ENCODE measurements around the gene LGR4.

Gene LGR4

DNA sequence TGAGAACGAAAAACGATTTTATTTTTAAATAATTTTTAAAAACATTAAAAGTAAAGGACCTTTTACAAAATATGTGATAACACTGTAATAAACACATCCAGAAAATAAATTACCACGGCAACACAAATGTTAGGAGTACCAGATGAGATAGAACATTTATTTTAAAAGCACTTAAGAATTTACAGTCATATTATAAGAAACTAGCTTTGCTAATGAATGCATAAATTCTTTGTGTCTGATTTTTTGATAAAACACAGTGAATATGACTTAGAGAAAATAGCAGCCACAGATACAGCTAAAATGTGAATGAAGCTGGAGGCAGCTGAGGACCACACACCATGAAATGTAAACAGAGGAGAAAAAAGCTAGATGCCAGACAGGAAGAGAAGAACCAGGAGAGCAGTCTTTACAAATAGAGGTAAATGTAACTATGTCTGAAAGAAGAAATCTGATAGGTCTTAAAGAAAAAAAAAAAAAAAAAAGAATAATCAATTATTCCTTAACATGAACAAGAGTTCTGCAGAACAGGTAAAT, 124.2 kb downstream of the LGR4 start:
- ChIA-PET CTCF (no interaction called here), POLR2A (no interaction called here)
- TF ChIP-seq ZBTB17 (tag by site-specific recombination; IDR thresholded peaks at IDR 0.05): peak; percentile 38
- TF ChIP-seq, protein P1, sequence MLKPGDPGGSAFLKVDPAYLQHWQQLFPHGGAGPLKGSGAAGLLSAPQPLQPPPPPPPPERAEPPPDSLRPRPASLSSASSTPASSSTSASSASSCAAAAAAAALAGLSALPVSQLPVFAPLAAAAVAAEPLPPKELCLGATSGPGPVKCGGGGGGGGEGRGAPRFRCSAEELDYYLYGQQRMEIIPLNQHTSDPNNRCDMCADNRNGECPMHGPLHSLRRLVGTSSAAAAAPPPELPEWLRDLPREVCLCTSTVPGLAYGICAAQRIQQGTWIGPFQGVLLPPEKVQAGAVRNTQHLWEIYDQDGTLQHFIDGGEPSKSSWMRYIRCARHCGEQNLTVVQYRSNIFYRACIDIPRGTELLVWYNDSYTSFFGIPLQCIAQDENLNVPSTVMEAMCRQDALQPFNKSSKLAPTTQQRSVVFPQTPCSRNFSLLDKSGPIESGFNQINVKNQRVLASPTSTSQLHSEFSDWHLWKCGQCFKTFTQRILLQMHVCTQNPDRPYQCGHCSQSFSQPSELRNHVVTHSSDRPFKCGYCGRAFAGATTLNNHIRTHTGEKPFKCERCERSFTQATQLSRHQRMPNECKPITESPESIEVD (tag by site-specific recombination; IDR thresholded peaks at IDR 0.05): 0 out of 2 replicates have a peak, but pooled peaks have one; percentile 2
- TF ChIP-seq ZNF521 (tag by site-specific recombination; IDR thresholded peaks at IDR 0.05): no peak
- TF ChIP-seq, protein P2, sequence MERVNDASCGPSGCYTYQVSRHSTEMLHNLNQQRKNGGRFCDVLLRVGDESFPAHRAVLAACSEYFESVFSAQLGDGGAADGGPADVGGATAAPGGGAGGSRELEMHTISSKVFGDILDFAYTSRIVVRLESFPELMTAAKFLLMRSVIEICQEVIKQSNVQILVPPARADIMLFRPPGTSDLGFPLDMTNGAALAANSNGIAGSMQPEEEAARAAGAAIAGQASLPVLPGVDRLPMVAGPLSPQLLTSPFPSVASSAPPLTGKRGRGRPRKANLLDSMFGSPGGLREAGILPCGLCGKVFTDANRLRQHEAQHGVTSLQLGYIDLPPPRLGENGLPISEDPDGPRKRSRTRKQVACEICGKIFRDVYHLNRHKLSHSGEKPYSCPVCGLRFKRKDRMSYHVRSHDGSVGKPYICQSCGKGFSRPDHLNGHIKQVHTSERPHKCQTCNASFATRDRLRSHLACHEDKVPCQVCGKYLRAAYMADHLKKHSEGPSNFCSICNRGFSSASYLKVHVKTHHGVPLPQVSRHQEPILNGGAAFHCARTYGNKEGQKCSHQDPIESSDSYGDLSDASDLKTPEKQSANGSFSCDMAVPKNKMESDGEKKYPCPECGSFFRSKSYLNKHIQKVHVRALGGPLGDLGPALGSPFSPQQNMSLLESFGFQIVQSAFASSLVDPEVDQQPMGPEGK (tag by site-specific recombination; IDR thresholded peaks at IDR 0.05): no peak
- TF ChIP-seq, protein P3, sequence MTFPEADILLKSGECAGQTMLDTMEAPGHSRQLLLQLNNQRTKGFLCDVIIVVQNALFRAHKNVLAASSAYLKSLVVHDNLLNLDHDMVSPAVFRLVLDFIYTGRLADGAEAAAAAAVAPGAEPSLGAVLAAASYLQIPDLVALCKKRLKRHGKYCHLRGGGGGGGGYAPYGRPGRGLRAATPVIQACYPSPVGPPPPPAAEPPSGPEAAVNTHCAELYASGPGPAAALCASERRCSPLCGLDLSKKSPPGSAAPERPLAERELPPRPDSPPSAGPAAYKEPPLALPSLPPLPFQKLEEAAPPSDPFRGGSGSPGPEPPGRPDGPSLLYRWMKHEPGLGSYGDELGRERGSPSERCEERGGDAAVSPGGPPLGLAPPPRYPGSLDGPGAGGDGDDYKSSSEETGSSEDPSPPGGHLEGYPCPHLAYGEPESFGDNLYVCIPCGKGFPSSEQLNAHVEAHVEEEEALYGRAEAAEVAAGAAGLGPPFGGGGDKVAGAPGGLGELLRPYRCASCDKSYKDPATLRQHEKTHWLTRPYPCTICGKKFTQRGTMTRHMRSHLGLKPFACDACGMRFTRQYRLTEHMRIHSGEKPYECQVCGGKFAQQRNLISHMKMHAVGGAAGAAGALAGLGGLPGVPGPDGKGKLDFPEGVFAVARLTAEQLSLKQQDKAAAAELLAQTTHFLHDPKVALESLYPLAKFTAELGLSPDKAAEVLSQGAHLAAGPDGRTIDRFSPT (tag by site-specific recombination; IDR thresholded peaks at IDR 0.05): no peak
- Histone ChIP-seq H3K27ac (ENCODE audit: extremely low read depth, low read depth, low read length) (no peak overlapping the region), H3K9me3 (ENCODE audit: control insufficient read depth, insufficient read depth, low read depth, low read length) (no peaks in the 10 kb centered on the region), H3K36me3 (ENCODE audit: control insufficient read depth in 2 of 2, insufficient read depth in 1 of 2, low read length in 2 of 2) (peaks cover 0 to 4% of the 10 kb centered on the region in 2 experiments; a peak in 1 of 3 replicates), H3K4me3 (ENCODE audit: low read depth, low read length) (no peak overlapping the region), H3K4me1 (ENCODE audit: control insufficient read depth, insufficient read depth, low read length) (peaks cover 9% of the 10 kb centered on the region)

DNA sequence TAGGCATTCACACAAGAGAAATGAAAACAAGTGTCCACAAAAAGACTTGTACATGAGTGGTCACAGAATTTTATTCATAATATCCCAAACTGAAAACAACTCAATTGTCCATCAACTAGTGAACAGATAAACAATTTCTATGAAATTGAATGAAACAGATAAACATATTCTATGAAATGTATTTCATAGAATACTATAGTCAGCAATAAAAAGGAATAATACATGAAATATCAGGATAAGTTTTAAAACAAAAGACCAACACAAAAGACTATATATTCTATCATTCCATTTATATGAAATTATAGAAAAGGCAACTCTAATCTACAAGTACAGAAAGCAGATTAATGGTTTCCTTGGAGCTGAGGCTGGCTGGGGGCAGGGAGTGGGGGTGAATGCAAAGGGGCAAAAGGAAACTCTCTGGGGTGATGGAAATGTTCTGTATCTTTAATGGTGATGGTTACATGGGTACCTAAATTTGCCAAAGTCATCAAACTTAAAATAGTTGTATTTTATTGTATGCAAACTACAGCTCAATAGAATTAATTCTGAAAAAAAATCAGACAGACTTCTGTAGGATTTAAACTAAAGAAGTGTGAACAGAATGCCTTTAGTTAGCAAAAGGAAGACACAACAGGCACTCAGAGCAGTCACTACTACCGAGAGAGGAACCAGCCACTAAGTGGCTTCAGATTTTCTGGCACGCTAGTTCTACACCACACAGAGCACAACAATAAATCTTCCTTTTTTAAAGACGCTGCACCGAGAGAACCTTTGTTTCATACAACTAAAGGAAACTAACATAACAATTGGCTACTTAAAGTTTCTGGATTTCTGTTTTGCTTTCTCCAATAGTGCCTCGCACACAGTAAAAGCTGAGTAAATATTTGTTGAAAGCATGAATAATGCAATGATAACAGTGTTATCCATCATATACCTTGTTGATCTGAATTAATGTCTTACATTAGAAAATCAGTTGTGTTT, 124.9 kb downstream of the LGR4 start:
- POLR2A ChIA-PET: no interaction called here
- H3K9me3 ChIP-seq (ENCODE audit: control insufficient read depth, insufficient read depth, low read depth, low read length): no peaks in the 10 kb centered on the region
- no peak overlapping the region for H3K27ac ChIP-seq (ENCODE audit: extremely low read depth, low read depth, low read length)
- TF ChIP-seq, protein P1 (tag by site-specific recombination; IDR thresholded peaks at IDR 0.05): peak; percentile 78
- TF ChIP-seq FEZF1 (tag by site-specific recombination; IDR thresholded peaks at IDR 0.05): peak; percentile 7; the same call in 1 of the 2 replicates
- TF ChIP-seq, protein P4, sequence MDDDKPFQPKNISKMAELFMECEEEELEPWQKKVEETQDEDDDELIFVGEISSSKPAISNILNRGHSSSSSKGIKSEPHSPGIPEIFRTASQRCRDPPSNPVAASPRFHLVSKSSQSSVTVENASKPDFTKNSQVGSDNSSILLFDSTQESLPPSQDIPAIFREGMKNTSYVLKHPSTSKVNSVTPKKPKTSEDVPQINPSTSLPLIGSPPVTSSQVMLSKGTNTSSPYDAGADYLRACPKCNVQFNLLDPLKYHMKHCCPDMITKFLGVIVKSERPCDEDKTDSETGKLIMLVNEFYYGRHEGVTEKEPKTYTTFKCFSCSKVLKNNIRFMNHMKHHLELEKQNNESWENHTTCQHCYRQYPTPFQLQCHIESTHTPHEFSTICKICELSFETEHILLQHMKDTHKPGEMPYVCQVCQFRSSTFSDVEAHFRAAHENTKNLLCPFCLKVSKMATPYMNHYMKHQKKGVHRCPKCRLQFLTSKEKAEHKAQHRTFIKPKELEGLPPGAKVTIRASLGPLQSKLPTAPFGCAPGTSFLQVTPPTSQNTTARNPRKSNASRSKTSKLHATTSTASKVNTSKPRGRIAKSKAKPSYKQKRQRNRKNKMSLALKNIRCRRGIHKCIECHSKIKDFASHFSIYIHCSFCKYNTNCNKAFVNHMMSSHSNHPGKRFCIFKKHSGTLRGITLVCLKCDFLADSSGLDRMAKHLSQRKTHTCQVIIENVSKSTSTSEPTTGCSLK (tag by site-specific recombination; IDR thresholded peaks at IDR 0.05): no peak
- peaks cover 0 to 4% of the 10 kb centered on the region in 2 experiments; a peak in 1 of 3 replicates for H3K36me3 ChIP-seq (ENCODE audit: control insufficient read depth in 2 of 2, insufficient read depth in 1 of 2, low read length in 2 of 2)
- peaks cover 9% of the 10 kb centered on the region for H3K4me1 ChIP-seq (ENCODE audit: control insufficient read depth, insufficient read depth, low read length)
- CTCF ChIA-PET: no interaction called here
- H3K4me3 ChIP-seq (ENCODE audit: low read depth, low read length): no peak overlapping the region
